Activated T-cell treated with anti-CD3 and anti-CD28 coated beads, Interleukin-2, amount 50 U/mL, for 48 hours (primary cell): Measurements from ENCODE around the gene LAMTOR5.
"Not testable (repeated sequence)": the region's sequence is repeated elsewhere in the genome, so short reads cannot be mapped to it uniquely, and the experiment has no call there.

Experiments used
- DNase-seq, 2 experiments: peaks; one replicate each; pipeline ENCODE4 v3.0.0-alpha.2; 2020

Gene LAMTOR5

GRCh38 chr1:110407260-110408210 is at the start of gene LAMTOR5:
Gene LAMTOR5 (minus strand): TSS chr1:110407694. CDS start chr1:110407620, 74 bp downstream.
- DNase-seq: peak; percentile 95 to 96

GRCh38 chr1:110457206-110457605 is 49.7 kb upstream of the LAMTOR5 start:
- DNase-seq: no peak

DNA sequence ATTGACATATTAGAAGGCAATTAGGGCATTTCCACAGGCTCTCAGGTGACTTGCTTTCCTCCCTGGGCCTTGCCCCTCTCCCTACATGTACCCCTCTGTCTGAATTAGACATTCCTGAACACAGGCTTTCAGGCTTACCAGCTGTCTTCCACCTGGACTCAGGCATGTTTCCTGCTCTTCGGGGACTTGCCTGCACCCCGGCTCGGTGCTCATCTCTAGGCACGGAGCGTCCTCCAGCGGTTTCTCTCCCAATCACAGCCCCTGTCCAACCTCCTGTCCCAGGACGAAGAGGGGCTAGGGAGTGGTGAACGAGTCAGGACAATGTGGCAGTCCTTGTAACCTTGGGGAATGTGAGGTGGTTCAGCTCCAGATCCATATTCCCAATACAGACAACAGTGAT is 47.7 kb upstream of the LAMTOR5 start:
- no peak for DNase-seq

DNA sequence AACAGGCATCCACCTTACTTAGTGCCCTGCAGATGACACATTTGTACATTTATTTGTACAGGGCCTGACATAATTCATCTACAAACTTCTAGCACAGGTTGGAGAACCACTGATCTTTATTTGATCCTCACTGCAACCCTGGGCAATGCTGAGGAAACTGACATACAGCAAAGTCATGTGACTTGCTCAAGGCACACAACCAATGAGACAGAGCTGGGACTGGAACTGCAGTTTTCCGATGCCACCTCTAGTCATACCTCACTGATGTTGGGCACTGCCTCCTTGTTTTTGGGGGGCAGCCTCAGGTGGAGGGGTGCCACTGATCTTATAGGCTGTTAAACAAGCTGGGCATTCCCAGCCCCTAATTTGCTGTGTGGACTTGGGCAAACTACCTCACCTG is 46.8 kb upstream of the LAMTOR5 start:
- no peak for DNase-seq

DNA sequence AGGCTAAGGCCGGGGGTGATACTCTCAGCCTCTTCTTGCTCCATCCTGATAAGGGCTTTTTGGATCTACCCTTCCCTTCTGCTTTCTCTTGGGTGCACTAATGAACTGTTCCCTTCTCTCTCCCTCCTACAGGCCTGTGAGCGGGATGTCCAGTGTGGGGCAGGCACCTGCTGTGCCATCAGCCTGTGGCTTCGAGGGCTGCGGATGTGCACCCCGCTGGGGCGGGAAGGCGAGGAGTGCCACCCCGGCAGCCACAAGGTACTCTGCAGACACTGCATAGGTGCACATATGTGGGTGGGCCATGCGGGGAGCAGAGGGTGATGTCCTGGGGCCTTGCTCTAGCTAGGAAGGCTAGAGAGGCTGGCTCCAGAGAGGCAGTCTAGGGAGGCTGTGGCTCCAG is 46.3 kb upstream of the LAMTOR5 start:
- DNase-seq: no peak

DNA sequence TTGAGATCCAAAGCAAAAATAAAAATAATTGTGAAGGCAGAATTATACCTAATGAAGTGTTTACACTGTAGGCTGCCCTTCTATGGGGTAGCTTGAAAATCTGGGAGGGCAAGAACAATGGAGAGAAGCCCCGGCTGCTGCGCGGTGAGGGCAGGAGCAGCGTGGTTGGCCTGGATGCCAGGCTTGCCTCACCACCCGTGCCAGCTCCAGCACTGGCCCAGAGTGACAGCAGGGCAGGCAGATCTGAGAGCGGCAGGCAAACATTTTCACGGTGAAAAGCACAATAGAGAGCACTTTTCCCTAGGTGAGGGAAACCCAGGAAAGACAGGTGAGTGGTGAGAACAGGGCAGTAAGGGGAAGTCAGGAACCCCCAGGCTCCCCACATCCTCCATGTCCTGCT is 44.8 kb upstream of the LAMTOR5 start:
- DNase-seq: no peak

- DNase-seq: no peak
These were observed 43.4 kb upstream of the LAMTOR5 start, which contains the start of gene PROK1 for GRCh38 chr1:110450929-110451328. Gene PROK1 (plus strand): TSS chr1:110451149. CDS start chr1:110451217, 68 bp downstream.

GRCh38 chr1:110449661-110450651 is 42.5 kb upstream of the LAMTOR5 start:
- DNase-seq: no peak

DNA sequence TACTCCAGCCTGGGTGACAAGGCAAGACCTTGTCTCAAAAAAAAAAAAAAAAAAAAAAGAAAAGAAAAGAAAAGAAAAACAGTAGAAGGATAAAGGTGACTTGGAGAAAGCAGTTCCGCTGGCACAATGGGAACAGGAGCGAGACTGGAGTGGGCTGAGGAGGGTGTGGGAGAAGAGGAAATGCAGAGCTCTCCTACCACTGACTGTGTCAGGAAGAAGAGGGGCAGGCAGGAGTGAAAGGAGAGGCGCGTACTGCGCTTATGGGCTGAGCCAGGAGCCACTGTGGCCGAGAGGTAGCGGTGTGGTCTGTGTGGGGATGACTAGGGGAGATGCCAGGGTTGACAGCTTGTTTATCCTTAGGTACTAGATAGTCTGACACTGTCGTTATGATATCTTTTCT is 37.1 kb upstream of the LAMTOR5 start:
- no peak for DNase-seq

DNA sequence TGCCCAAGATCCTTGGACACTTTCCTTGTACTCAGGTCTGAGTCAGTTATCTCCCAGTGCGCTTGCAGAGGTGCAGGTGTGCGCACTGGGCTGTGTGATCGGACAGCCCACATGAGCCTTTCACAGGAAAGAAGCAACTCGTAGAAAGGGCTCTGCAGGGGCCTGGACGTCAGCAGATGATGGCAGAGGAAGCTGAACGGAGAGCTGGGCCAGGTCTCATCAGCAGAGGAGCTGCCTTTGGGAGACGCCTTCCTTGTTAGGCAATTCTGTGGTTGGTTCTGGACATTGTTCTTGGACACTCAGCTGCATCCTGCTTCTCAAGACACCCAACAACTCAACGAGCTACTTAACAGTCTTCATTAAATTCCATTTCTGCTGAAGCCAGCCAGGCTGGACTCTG is 36.0 kb upstream of the LAMTOR5 start:
- DNase-seq: no peak

GRCh38 chr1:110441888-110442287 is 34.4 kb upstream of the LAMTOR5 start:
- no peak for DNase-seq

DNA sequence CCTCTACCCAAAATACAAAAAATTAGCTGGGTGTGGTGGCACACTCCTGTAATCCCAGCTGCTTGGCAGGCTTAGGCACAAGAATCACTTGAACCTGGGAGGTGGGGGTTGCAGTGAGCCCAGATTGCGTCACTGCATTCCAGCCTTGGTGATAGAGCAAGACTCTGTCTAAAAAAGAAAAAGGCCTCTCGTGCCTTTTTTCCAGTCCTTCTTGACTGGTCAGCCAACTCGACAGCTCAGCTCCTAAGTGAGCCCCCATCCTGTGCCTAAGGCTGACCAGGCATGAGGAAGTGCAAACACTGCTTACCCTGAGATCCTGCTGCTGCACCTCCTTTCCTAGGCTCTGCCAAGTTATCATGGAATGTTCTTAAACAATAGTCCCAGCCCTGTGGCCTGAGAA is 33.4 kb upstream of the LAMTOR5 start:
- DNase-seq: no peak

DNA sequence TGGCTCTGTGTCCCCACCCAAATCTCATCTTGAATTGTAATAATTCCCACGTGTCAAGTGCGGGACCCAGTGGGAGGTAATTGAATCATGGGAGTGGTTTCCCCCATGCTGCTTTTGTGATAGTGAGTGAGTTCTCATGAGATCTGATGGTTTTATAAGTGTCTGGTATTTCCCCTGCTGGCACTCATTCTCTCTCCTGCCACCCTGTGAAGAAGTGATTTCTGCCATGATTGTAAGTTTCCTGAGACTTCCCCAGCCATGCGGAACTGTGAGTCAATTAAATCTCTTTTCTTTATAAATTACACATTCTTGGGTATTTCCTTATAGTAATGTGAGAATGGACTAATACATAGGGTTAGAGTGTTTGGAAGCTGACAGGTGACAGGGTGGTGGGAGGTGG is 32.4 kb upstream of the LAMTOR5 start:
- not testable (repeated sequence) for DNase-seq

DNA sequence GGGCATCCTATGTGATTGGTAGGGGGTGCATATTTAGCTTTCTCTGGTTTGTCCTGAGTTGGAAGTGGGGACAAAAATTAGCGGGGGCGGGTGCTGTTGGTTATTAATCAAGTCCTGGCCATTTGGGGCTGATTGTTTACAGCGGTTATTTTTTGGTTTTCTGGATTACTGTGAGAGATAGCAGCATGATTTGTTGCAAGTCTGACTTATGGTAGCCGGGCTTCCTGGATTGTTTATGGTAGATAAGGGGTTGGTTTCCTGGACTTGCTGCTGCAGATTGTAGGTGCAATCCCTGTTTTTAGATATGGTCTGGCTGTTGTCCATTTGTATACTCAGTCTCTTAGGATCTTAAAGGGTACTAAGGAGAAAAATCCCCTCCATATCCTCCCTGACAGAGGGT is 31.4 kb upstream of the LAMTOR5 start:
- DNase-seq: no peak

- DNase-seq: not testable (repeated sequence)
These were observed 30.3 kb upstream of the LAMTOR5 start for GRCh38 chr1:110437645-110438299.

- no peak for DNase-seq
These were observed 29.1 kb upstream of the LAMTOR5 start for GRCh38 chr1:110436635-110437034.

- no peak for DNase-seq
These were observed 27.5 kb upstream of the LAMTOR5 start for GRCh38 chr1:110434946-110435345.

DNA sequence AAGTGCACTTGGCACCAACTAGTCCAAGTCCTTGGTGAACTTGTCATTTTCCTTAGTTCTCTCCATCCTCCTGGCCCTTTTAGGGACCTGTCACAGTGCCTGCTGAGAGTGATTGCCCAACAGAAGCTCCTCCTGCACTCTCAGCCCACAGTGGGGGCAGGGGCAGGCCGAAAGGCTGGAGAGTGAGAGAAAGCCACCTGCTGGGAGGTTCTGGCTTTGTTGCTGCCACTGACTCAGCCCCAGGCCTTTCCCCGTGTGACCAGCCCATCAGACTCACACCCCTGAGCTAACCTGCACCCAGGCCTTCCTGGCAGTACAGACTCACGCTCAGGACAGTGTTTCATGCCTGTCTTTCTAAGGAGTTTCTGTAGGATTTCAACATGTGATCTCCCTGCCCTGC is 26.3 kb upstream of the LAMTOR5 start:
- DNase-seq: no peak

DNA sequence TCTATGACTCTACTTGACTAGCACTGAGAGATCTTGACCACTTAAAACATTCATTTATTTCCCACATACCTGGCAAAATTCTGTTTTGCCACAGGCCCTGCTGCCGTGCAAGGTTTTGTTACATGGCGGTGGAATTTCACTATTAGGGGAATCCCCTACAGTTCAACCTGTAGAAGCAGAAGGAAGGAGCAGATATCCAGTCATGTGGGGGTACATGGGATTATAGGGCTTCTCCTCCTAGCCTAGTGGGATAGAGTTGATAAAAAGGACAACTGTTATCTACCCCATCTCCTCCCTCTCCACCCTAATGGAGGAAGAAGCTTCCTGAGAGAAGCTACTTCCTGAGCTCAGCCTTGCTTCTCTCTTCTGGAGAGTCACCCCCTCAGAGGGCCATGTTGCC is 25.7 kb upstream of the LAMTOR5 start:
- no peak for DNase-seq

DNA sequence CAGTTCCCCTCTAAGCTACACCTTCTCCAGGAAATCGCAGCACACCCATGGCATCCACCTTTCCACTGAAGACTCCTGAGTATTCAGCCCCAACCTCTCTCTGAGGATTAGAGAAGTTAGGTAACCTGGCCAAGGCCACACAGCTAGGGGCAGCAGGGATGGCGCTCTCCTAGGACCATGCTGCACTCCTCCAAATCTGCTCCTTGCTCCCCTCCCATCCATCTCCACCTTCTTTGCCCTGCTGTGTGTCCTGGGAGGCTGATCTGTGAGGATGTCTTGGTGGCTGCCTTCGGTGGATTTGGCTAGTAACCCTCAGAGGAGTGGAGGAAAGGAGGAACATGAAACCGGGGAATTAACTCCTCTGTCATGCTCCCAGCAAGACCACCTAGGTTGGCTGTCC is 23.4 kb upstream of the LAMTOR5 start:
- no peak for DNase-seq

GRCh38 chr1:110430366-110430765 is 22.9 kb upstream of the LAMTOR5 start:
- DNase-seq: no peak

DNA sequence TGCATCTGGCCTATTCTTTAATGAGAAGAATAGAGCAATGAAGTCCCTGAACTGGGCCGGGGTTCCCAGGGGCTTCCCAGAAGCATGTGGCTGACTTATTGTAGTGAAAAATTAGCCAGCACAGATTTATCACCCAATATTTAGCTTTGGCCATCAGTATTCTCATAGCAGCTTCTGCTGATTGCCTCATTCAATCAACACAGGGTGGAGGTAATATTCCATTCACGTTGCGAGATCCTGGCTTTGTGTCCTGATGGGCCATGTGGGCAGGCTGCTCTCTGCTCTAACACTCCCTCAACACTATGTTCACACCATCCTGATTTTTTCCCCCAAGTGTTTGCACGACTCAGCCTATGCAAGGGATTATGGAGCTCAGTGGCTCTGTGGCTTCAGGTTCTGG is 21.5 kb upstream of the LAMTOR5 start:
- no peak for DNase-seq

DNA sequence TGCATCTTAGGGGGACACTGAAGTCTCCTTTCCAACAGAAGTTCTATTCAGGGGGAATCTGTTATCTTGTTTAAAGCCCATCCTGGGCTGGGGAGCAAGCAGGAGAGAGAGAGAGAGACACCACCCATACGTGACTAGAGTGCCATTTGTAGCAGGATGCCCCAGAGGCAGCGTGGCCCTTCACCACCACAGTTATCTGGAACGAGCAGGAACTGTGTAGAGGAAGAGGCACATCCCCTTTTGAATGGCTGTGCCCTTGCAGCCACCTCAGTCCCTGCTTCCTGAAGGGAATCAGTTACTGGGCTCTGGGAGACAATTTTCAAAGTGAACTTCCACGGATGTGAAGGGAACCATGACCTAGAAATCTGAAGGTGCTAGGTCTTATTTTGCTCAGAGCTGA is 19.4 kb upstream of the LAMTOR5 start:
- no peak for DNase-seq
